Smooth muscle cell (in vitro differentiated cells): ENCODE data around the gene HAVCR1. TPM values are rescaled to one million over a fixed set of nuclear protein-coding genes. Genes with fewer than 3 reads are reported as not detected.
A peak's percentile ranks its signal among the peaks of the same experiment; 100 is the strongest.
"Not testable (repeated sequence)": the region's sequence is repeated elsewhere in the genome, so short reads cannot be mapped to it uniquely, and the experiment has no call there.

ENCODE experiments used
- DNase-seq: peaks from one replicate; lab custom pipeline; 2025; ENCODE audit not compliant: unreplicated experiment; lab: John Stamatoyannopoulos, UW
- H2AFZ ChIP-seq: fragments of 200-600 bp; sonication (generic); 2 replicates; pipeline ENCODE4 v1.6.0; 2016; ENCODE audit warnings: antibody characterized with exemption, low read depth, mild to moderate bottlenecking
- H3F3A ChIP-seq: fragments of 200-600 bp; sonication (generic); 2 replicates; pipeline ENCODE4 v1.6.0; 2017; ENCODE audit warnings: antibody characterized with exemption, low read depth
- H3K27ac ChIP-seq: fragments of 200-600 bp; sonication (generic); 2 replicates; pipeline ENCODE4 v1.5.1; 2016; ENCODE audit warnings: low read depth, mild to moderate bottlenecking
- H3K27me3 ChIP-seq: fragments of 200-600 bp; sonication (generic); 2 replicates; pipeline ENCODE4 v1.6.1; 2016; ENCODE audit warnings: low read depth, mild to moderate bottlenecking
- H3K36me3 ChIP-seq: fragments of 200-600 bp; sonication (generic); 2 replicates; pipeline ENCODE4 v1.5.1; 2016; ENCODE audit warnings: low read depth
- H3K4me1 ChIP-seq: fragments of 200-600 bp; sonication (generic); 2 replicates; pipeline ENCODE4 v1.5.1; 2016; ENCODE audit warnings: low read depth
- H3K4me2 ChIP-seq: fragments of 200-600 bp; sonication (generic); 2 replicates; pipeline ENCODE4 v1.6.0; 2016; ENCODE audit warnings: mild to moderate bottlenecking
- H3K4me3 ChIP-seq: fragments of 200-600 bp; sonication (generic); 2 replicates; pipeline ENCODE4 v1.5.1; 2016; ENCODE audit warnings: mild to moderate bottlenecking
- H3K79me2 ChIP-seq: fragments of 200-600 bp; sonication (generic); 2 replicates; pipeline ENCODE4 v1.6.0; 2016; ENCODE audit warnings: low read depth, mild to moderate bottlenecking
- H3K9ac ChIP-seq: fragments of 200-600 bp; sonication (generic); 2 replicates; pipeline ENCODE4 v1.6.0; 2016; ENCODE audit warnings: low read depth
- H3K9me3 ChIP-seq: fragments of 200-600 bp; sonication (generic); replicated peaks from 2 replicates; pipeline ENCODE4 v1.5.1; 2016; ENCODE audit warnings: low read depth
- H4K20me1 ChIP-seq: fragments of 200-600 bp; sonication (generic); 2 replicates; pipeline ENCODE4 v1.6.0; 2016; ENCODE audit warnings: low read depth
- CTCF ChIP-seq: fragments of 200-600 bp; sonication (generic); IDR thresholded peaks from 2 replicates; pipeline ENCODE4 v1.5.1; 2017; ENCODE audit warnings: borderline replicate concordance, mild to moderate bottlenecking, antibody characterized with exemption; ENCODE audit not compliant: insufficient read depth, poor library complexity, severe bottlenecking
- WGBS: methylation state at CpG from one replicate; pipeline ENCODE4 v1.1.7; 2016; ENCODE audit warnings: low lambda C conversion rate; 5-methylcytosine and 5-hydroxymethylcytosine counted together
- polyA plus RNA-seq: library from polyadenylated mRNA; unstranded; fragments of >200 nt; fragmentation: Nextera tagmentation; extraction: Ambion mirVana; gene quantifications from 2 replicates; pipeline ENCODE4 v1.2.1, GENCODE V29; 2016
- total RNA-seq: library from RNA; depleted of rRNA; stranded (reverse); fragments of >200 nt; gene quantifications from 2 replicates; pipeline ENCODE4 v1.2.3, GENCODE V29; 2014

Gene HAVCR1
- total and polyA plus RNA-seq, 2 experiments from 2014 or later = not detected

DNA sequence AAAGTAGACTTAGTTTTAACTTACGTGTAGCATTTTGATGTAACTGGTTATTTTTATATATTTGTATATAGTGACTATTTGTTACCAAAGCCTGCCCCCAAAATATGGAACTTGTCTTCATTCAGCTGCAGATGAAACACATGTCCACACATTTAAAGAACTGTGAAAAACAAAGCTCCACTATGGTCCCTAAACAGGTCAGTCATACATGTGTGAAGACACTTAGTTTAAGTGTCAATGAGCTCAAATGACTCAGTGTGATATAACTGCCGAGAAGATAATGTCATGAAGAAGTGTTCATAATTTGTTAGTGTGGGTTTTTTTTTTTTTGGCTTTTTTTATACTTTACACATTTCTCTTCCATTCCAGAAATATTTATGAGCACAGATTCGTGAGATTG lies 28.2 kb downstream of the HAVCR1 start:
- Histone ChIP-seq H3K4me2 (no peak overlapping the region), H3K9ac (no peak overlapping the region), H2AFZ (no peak overlapping the region), H3F3A (no peaks in the 10 kb centered on the region), H3K27ac (no peak overlapping the region), H4K20me1 (no peaks in the 10 kb centered on the region), H3K9me3 (no peaks in the 10 kb centered on the region), H3K36me3 (no peaks in the 10 kb centered on the region), H3K4me1 (peaks cover 15% of the 10 kb centered on the region), H3K4me3 (no peak overlapping the region), H3K79me2 (no peaks in the 10 kb centered on the region), H3K27me3 (no peaks in the 10 kb centered on the region)
- no peak for DNase-seq
- no peak for TF ChIP-seq CTCF
- 78% methylated on average over 3 of the region's 3 CpGs for whole genome bisulfite sequencing

- Histone ChIP-seq H2AFZ (no peak overlapping the region), H4K20me1 (no peaks in the 10 kb centered on the region), H3K9me3 (no peaks in the 10 kb centered on the region), H3K4me3 (no peak overlapping the region), H3F3A (no peaks in the 10 kb centered on the region), H3K36me3 (no peaks in the 10 kb centered on the region), H3K27ac (no peak overlapping the region), H3K9ac (no peak overlapping the region), H3K79me2 (no peaks in the 10 kb centered on the region), H3K4me2 (no peak overlapping the region), H3K27me3 (no peaks in the 10 kb centered on the region), H3K4me1 (peaks cover 4% of the 10 kb centered on the region)
- no peak for DNase-seq
- 85% methylated on average over 3 of the region's 3 CpGs for WGBS
- no peak for TF ChIP-seq CTCF
Observed at GRCh38 chr5:157029457-157029856, 29.5 kb downstream of the HAVCR1 start.

GRCh38 chr5:157027663-157028062 lies 31.3 kb downstream of the HAVCR1 start:
- not testable (repeated sequence) for H3K9me3 ChIP-seq, H3K4me1 ChIP-seq, H3K36me3 ChIP-seq, H3K4me3 ChIP-seq, H4K20me1 ChIP-seq, H2AFZ ChIP-seq, H3F3A ChIP-seq, H3K4me2 ChIP-seq, H3K9ac ChIP-seq, H3K27ac ChIP-seq, DNase-seq, H3K79me2 ChIP-seq, H3K27me3 ChIP-seq
- WGBS = 100% methylated on average over 2 of the region's 2 CpGs

- DNase-seq = no peak
- Histone ChIP-seq H2AFZ (no peak overlapping the region), H3K4me3 (no peak overlapping the region), H3K79me2 (no peaks in the 10 kb centered on the region), H4K20me1 (no peaks in the 10 kb centered on the region), H3K36me3 (no peaks in the 10 kb centered on the region), H3K4me2 (no peak overlapping the region), H3F3A (no peaks in the 10 kb centered on the region), H3K9me3 (no peaks in the 10 kb centered on the region), H3K27ac (no peak overlapping the region), H3K9ac (no peak overlapping the region), H3K4me1 (no peaks in the 10 kb centered on the region), H3K27me3 (no peaks in the 10 kb centered on the region)
- 51% methylated on average over 3 of the region's 3 CpGs for WGBS
- TF ChIP-seq CTCF = peak; percentile 50
Observed at GRCh38 chr5:157026789-157027424, 32.0 kb downstream of the HAVCR1 start.
